ENCODE data around the gene PEPD. TPM values are rescaled to one million over a fixed set of nuclear protein-coding genes. Genes with fewer than 3 reads are reported as not detected.

Gene PEPD
- total RNA-seq, 1 donor: 23.5 TPM

DNA sequence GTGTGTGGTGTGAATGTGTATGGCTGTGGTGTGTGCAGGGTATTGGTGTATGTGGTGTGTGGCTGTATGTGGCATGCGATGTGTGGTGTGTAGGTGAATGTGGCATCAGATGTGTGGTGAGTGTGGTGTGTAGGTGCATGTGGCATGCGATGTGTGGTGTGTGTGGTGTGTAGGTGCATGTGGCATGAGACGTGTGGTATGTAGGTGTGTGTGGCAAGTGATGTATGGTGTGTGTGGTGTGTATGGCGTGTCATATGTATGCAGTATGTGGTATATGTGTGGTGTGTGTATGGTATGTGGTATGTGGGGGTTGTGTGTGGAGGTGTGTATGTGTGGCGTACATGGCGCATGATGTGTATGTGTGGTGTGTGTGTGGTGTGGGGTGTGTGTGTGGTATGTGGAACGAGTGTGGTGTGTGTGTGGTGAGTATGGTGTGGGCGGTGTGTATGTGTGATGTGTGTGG lies 63.4 kb downstream of the PEPD start:
- Histone ChIP-seq H3K4me3 (ENCODE audit: low read length) (no peak overlapping the region), H3K4me1 (ENCODE audit: insufficient read depth, low read length) (no peaks in the 10 kb centered on the region), H3K9me3 (ENCODE audit: low read depth, low read length) (no peaks in the 10 kb centered on the region), H3K27me3 (ENCODE audit: insufficient read depth, low read length) (no peaks in the 10 kb centered on the region)

GRCh38 chr19:33456845-33457220 lies 64.8 kb downstream of the PEPD start:
- Histone ChIP-seq H3K27me3 (ENCODE audit: insufficient read depth, low read length) (no peaks in the 10 kb centered on the region), H3K4me3 (ENCODE audit: low read length) (no peak overlapping the region), H3K4me1 (ENCODE audit: insufficient read depth, low read length) (no peaks in the 10 kb centered on the region), H3K9me3 (ENCODE audit: low read depth, low read length) (no peaks in the 10 kb centered on the region)

DNA sequence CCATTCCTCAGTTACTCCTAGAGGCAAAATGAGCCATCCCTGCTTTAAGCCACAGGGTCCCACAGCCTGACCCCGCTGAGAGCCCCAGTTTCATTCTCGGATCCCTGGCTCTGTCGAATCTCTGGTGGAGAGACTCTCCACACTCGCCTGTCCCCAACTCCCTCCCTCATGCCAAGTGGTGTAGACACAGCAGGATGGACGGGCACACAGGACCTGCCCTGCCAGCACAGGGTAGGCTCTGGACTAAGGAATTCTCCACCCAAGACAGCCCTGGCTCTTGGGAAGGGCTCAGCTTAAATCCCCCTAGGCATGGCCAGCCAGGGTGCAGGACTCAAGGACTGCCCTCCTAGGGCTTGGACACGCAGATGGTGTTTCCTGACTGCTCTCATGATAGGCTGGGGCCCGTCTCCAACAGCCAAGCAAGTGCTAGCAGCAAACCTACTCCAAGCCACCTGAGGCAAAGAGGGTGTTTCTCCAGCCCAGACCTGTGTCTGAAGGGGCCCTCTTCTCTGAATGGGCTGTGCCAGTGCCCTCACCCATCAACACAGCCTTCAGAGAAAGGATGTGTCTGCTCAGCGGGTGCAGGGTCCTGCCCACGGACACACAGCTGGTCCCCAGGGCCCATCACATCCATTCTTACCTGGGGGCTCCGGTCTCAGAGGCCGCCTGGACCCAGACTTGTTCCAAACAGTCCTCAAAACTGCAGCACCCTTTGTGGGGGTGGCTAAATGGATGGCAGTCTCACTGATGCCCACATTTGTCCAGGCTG lies 65.3 kb downstream of the PEPD start:
- no peak overlapping the region for H3K4me3 ChIP-seq (ENCODE audit: low read length)
- no peaks in the 10 kb centered on the region for H3K4me1 ChIP-seq (ENCODE audit: insufficient read depth, low read length)
- no peaks in the 10 kb centered on the region for H3K9me3 ChIP-seq (ENCODE audit: low read depth, low read length)
- H3K27me3 ChIP-seq (ENCODE audit: insufficient read depth, low read length): no peaks in the 10 kb centered on the region

DNA sequence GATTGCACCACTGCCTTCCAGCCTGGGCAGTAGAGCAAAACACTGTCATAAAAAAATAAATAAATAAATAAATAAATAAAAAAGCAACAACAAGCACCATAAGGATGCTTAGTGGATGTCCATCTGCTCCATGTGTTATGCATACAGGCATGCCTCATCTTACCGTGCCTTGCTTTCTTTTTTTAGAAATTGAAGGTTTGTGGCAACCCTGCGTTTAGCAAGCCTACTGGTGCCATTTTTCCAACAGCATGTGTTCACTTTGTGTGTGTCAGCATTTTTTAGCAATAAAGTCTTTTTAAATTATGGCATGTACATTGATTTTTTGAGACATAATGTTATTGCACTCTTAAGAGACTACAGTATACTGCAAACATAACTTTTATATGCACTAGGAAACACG lies 68.3 kb downstream of the PEPD start:
- Histone ChIP-seq H3K27me3 (ENCODE audit: insufficient read depth, low read length) (no peaks in the 10 kb centered on the region), H3K4me1 (ENCODE audit: insufficient read depth, low read length) (no peaks in the 10 kb centered on the region), H3K9me3 (ENCODE audit: low read depth, low read length) (no peaks in the 10 kb centered on the region), H3K4me3 (ENCODE audit: low read length) (no peak overlapping the region)

GRCh38 chr19:33450689-33451088 lies 70.9 kb downstream of the PEPD start:
- no peaks in the 10 kb centered on the region for H3K27me3 ChIP-seq (ENCODE audit: insufficient read depth, low read length)
- no peaks in the 10 kb centered on the region for H3K9me3 ChIP-seq (ENCODE audit: low read depth, low read length)
- H3K4me1 ChIP-seq (ENCODE audit: insufficient read depth, low read length): no peaks in the 10 kb centered on the region
- no peak overlapping the region for H3K4me3 ChIP-seq (ENCODE audit: low read length)

DNA sequence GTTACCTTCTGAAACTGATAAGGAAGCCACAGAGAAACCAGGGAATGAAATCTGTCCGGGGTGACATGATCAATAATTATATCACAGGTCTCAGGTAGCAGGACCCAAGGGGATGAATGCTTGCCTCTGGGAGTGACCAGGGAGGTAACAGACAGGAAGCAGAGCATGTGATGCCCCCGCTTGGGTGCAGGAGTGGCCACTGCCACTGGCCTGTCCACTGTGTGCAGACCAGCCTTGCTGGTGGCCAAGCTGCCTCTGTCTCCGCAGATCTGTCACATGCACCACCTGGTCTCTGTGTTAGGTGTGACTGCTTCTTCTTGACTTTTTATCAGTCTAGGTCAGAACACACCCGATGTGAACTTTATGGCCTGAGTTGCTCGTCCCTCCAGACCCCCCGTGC lies 71.8 kb downstream of the PEPD start:
- H3K4me1 ChIP-seq (ENCODE audit: insufficient read depth, low read length): no peaks in the 10 kb centered on the region
- H3K4me3 ChIP-seq (ENCODE audit: low read length): no peak overlapping the region
- no peaks in the 10 kb centered on the region for H3K9me3 ChIP-seq (ENCODE audit: low read depth, low read length)
- no peaks in the 10 kb centered on the region for H3K27me3 ChIP-seq (ENCODE audit: insufficient read depth, low read length)

DNA sequence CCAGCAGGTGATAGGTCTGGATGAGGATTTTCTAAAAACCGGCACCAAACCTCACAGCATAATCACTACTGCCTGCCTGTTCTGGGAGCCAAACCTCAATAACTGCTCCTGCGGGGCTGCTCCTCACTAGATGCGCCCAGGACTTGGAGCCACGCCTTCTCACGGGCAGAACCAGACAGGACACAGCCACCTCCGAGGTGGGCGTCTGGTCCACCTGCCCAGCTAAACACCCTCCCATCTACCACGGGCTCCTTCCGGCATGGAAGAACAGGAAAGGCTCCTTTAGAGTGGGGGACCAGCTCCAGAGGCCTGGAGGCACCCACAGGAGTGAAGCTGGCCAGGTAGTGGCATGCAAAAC lies 73.5 kb downstream of the PEPD start:
- Histone ChIP-seq H3K4me1 (ENCODE audit: insufficient read depth, low read length) (no peaks in the 10 kb centered on the region), H3K4me3 (ENCODE audit: low read length) (no peak overlapping the region), H3K9me3 (ENCODE audit: low read depth, low read length) (no peaks in the 10 kb centered on the region), H3K27me3 (ENCODE audit: insufficient read depth, low read length) (no peaks in the 10 kb centered on the region)

DNA sequence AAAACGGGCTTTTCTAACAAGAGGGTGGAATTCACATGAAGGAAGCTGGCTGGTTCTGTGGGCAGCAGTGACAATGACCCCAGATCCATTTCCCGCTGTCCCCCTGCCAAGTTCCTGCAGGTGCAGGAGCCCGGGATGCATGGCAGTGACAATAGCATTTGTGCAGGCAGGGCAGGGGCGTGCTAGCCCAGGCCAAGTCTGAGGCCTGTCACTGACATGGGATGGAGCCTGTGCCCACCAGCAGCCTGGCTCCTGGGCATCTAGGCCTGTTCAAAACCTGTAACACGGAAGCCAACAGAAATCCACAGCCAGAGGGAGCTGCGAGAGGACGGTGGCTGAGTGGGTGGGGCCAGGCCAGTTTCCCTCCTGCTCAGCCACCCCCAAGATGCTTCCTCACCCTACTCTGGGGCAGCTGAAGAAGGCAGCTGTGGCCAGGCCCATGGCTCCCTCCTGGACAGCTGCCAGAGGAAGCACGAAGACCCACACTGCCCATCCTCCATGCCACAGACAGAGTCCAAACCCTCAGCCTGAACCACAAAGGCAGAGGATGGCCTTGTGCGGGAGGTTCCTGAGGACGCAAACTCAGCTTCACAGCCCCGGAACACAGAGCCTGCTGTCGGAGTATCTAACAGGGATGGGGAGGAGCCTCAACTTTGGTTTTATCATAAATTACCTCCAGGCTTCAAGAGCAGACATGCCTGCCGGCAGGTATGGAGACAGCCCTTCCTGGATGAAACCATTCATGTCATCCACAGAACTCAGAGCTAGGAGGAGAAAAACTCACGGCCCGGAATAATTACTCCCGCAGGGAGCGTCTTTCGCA lies 74.0 kb downstream of the PEPD start:
- H3K27me3 ChIP-seq (ENCODE audit: insufficient read depth, low read length): no peaks in the 10 kb centered on the region
- no peak overlapping the region for H3K4me3 ChIP-seq (ENCODE audit: low read length)
- H3K4me1 ChIP-seq (ENCODE audit: insufficient read depth, low read length): no peaks in the 10 kb centered on the region
- no peaks in the 10 kb centered on the region for H3K9me3 ChIP-seq (ENCODE audit: low read depth, low read length)

- Histone ChIP-seq H3K4me1 (ENCODE audit: insufficient read depth, low read length) (peaks cover under 1% of the 10 kb centered on the region), H3K27me3 (ENCODE audit: insufficient read depth, low read length) (no peaks in the 10 kb centered on the region), H3K4me3 (ENCODE audit: low read length) (no peak overlapping the region), H3K9me3 (ENCODE audit: low read depth, low read length) (no peaks in the 10 kb centered on the region)
These were observed 75.0 kb downstream of the PEPD start for GRCh38 chr19:33446330-33447293.

DNA sequence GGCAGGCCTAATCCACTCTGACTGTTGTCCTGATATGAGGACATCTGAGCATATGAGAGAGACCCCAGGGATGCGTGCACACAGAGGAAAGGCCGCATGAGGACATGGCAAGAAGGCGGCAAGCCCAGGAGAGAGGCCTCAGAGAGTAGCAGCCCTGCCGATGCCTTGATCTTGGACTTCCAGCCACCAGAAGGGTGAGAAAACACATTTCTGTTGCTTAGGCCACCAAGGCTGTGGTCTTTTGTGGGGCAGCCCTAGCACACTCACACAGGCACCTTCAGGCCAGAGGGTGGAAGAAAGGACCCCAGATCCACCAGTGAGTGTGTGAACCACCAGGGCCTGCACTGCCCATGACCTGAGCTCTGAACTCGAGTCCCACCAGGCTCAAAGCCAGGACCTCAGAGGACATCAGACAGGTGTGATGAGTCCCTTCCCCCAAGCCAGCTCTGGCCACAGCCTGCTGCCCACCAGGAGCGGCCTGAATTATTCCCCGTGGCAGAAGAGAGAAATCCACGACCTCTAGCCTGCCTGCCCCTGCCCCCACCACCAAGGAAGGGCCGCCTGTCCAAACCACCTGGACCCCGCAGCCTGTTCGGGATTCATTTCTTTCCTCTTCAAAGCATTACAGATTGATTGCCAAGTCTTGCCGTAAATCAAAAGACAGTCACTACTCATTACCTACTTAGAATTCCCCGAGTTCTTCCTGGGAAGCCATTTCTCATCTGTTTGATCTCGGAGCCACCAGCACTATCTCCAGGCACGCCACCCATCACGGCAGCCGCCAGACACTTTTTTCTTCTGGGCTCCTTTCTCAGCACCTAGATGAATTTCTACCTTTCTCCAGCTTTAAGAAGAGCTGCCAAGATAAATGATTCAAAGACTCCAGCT lies 75.9 kb downstream of the PEPD start:
- Histone ChIP-seq H3K4me1 (ENCODE audit: insufficient read depth, low read length) (peaks cover 3% of the 10 kb centered on the region), H3K27me3 (ENCODE audit: insufficient read depth, low read length) (no peaks in the 10 kb centered on the region), H3K9me3 (ENCODE audit: low read depth, low read length) (no peaks in the 10 kb centered on the region), H3K4me3 (ENCODE audit: low read length) (no peak overlapping the region)

- Histone ChIP-seq H3K9me3 (ENCODE audit: low read depth, low read length) (no peaks in the 10 kb centered on the region), H3K4me3 (ENCODE audit: low read length) (no peak overlapping the region), H3K4me1 (ENCODE audit: insufficient read depth, low read length) (peaks cover 3% of the 10 kb centered on the region), H3K27me3 (ENCODE audit: insufficient read depth, low read length) (no peaks in the 10 kb centered on the region)
These were observed 76.8 kb downstream of the PEPD start for GRCh38 chr19:33444562-33445441.

- Histone ChIP-seq H3K4me1 (ENCODE audit: insufficient read depth, low read length) (peaks cover 3% of the 10 kb centered on the region), H3K4me3 (ENCODE audit: low read length) (no peak overlapping the region), H3K27me3 (ENCODE audit: insufficient read depth, low read length) (no peaks in the 10 kb centered on the region), H3K9me3 (ENCODE audit: low read depth, low read length) (no peaks in the 10 kb centered on the region)
These were observed 77.7 kb downstream of the PEPD start for GRCh38 chr19:33443638-33444561.
